Urothelium cell line (cell line): Measurements from ENCODE around the gene RERE.
A peak's percentile ranks its signal among the peaks of the same experiment; 100 is the strongest.
"Not testable (repeated sequence)": the region's sequence is repeated elsewhere in the genome, so short reads cannot be mapped to it uniquely, and the experiment has no call there.

Source experiments
- DNase-seq: peaks from one replicate; pipeline ENCODE4 v3.0.0; 2011; ENCODE audit warnings: low spot score, mixed read lengths
- FAIRE-seq: peaks from 2 replicates; lab custom pipeline; 2011; peaks lifted over from hg19 to GRCh38; lab: Jason Lieb, UNC

Gene RERE

DNA sequence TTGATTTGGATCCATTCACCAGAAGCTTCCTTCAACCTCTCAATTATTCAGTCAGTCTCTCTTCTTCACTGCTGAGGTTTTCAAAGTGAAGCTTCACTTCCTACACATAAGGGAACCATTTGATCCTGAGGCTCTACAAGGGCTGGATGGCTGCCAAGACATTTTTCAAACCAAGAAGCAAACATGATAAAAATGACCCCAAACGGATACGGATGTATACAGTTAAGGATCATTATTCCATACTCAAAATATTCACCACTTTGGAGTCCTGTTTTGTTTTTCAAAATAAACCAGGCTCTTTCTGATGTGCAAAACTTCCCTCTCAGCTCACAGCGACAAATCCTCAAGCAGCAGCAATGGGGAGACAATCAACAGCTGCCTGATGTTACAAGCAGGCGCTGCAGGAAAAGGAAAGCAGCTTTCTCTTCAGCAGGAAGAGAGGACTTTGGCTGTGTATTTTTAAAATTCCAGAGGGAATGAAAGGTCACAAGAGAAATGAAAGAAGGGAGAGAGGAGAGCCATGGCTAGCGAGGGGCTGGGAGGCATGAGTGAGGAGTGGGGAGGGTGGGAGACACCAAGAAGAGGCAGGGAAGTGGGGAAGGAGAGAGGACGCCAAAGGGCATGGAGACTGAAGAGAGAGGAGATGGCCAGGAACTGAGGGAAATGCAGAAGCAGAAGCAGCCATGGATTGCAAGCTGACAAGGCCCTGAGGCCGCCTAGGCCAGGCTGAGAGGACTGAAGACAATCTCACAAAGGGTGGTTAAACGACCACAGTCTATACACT is 354.1 kb downstream of the RERE start:
- no peak for DNase-seq
- no peak for FAIRE-seq

DNA sequence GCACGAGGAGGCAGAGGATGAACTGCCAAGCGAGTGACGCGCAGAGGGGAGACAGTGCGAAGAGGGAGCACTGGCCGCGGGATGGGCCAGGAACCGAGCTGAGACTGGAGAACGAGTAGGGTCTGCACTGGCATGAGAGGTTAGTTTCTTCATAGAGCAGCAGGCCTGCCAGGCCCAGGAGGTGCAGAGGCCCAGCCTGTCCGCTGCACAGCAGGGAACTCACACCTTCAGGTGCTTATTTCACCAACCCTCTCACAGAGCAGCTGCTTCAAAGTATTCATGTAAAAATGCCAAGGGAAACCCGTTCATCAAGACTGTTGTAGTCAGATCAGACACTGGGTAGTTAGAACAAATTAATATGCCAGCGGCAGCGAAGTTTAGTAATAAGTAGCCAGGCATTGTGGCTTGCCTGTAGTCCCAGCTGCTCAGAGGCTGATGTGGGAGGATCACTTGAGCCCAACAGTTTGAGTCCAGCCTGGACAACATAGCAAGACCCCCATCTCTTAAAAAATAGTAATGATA is 355.0 kb downstream of the RERE start:
- FAIRE-seq (no peak), DNase-seq (no peak)

GRCh38 chr1:8461351-8462110 is 355.9 kb downstream of the RERE start:
- DNase-seq (no peak), FAIRE-seq (no peak)

DNA sequence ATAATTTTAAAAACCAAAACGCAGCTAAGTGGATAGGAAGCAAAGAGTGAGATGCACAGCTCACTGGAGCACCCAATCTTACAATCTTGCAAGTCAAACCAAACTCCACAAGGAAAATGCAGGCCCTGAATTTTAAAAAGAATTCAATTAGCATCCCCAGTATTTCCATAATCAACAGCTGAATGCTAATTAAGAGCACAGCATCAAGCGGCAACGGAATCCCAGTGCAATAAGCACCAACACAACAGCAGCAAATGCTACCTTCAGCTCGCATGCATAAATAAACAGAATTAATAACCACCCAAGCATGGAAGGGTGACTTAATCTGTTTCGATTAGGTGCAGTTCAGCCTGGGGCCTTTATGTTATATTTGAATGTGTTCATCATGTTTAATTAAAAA is 356.7 kb downstream of the RERE start:
- FAIRE-seq (no peak), DNase-seq (no peak)

GRCh38 chr1:8460132-8460544 is 357.3 kb downstream of the RERE start:
- DNase-seq, result no peak
- no peak for FAIRE-seq

GRCh38 chr1:8458607-8459006 is 358.8 kb downstream of the RERE start:
- DNase-seq (no peak), FAIRE-seq (no peak)

- DNase-seq (no peak), FAIRE-seq (no peak)
Observed at GRCh38 chr1:8457760-8458381, 359.6 kb downstream of the RERE start.

DNA sequence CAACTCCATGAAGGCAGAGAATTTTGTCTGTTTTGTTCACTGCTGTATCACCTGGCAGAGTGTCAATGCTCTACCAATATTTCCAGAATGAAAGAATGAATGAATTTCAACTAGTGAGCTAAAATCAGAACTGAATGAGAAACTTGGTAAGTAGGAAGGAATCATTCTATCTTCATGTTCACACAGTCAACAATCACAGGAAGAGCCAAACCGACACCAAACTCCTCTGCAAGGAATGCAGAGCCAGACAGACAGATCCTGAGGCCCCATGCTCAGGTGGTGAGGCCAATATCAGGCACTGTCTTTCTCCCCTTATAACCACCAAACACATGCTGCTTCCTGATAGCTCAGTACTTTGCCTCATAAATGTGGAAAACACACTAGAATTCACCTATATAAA is 360.4 kb downstream of the RERE start:
- no peak for DNase-seq
- no peak for FAIRE-seq

DNA sequence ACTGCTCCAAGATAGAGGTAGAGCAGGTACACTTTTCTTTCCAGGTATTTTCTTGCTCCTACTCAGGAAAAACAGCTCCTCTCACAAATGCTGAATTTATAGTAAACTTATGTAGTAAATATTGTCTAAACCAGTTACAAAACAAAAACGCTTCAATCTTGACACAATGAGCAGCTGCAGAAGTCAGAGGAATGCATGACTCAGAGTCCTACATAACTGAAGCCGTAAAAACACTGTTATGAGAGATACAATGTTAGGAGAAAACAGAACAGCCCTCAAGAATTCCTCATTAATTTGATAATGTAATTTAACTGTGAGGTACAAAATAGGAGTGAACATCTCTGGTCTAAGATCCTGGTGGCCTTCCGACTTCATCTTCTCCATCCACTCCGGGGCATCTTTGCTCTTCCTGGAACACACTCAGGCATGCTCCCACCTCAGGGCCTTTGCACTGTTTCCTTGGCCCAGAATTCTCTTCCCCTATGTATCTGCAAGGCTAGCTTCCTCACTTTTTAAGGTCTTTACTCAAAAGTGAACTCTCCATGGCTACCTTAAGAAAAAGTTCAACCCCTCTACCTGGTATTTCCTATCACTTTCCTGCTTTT is 361.0 kb downstream of the RERE start:
- DNase-seq, result peak; percentile 21
- no peak for FAIRE-seq

GRCh38 chr1:8455700-8456307 is 361.6 kb downstream of the RERE start:
- DNase-seq (no peak), FAIRE-seq (no peak)

DNA sequence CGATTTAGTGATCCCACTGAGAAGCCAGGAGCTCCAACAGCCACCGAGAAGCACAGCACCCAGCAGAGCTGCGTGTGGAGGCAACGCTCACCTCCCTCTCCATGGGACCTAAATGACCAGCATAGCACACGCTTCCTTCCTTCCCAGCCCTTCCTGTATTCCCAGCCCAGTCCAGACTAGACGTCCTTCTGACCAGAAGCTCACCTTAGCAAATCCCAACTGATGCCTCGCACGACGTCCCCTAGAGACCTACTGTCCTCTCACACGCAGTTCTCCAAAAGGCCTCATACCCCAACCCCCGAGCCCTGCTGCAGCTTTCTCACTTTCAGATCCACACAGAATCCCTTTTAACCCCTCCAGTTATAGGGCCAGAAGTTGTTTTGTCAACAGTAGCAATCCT is 367.1 kb downstream of the RERE start:
- DNase-seq (no peak), FAIRE-seq (no peak)

GRCh38 chr1:8448911-8449661 is 368.4 kb downstream of the RERE start:
- FAIRE-seq, result no peak
- DNase-seq, result no peak

DNA sequence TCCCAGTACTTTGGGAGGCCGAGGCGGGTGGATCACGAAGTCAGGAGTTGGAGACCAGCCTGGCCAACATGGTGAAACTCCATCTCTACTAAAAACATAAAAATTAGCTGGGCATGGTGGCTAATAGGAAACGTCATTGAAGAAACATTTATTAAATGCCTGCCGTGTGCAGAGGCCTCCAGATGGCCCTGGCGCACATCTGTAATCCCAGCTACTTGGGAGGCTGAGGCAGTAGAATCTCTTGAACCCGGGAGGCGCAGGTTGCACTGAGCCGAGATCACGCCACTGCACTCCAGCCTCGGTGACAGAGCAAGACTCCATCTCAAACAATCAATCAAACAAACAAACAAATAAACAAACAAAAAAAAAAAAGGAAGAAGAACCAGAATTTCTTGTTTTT is 368.9 kb downstream of the RERE start:
- FAIRE-seq, DNase-seq: not testable (repeated sequence)

- no peak for FAIRE-seq
Observed at GRCh38 chr1:8447616-8448150, 369.8 kb downstream of the RERE start.

DNA sequence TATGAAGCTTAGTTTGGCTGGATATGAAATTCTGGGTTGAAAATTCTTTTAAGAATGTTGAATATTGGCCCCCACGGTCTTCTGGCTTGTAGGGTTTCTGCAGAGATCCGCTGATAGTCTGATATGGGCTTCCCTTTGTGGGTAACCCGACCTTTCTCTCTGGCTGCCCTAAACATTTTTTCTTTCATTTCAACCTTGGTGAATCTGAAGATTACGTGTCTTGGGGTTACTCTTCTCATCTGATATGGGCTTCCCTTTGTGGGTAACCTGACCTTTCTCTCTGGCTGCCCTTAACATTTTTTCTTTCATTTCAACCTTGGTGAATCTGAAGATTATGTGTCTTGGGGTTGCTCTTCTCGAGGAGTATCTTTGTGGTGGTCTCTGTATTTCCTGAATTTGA is 371.3 kb downstream of the RERE start:
- FAIRE-seq, result not testable (repeated sequence)

More at GRCh38 chr1:8447616-8448150, 369.8 kb downstream of the RERE start:
- DNase-seq, result no peak

GRCh38 chr1:8443558-8444194 is 373.8 kb downstream of the RERE start:
- DNase-seq, result no peak
- no peak for FAIRE-seq

More for the DNA sequence above, 371.3 kb downstream of the RERE start:
- not testable (repeated sequence) for DNase-seq

DNA sequence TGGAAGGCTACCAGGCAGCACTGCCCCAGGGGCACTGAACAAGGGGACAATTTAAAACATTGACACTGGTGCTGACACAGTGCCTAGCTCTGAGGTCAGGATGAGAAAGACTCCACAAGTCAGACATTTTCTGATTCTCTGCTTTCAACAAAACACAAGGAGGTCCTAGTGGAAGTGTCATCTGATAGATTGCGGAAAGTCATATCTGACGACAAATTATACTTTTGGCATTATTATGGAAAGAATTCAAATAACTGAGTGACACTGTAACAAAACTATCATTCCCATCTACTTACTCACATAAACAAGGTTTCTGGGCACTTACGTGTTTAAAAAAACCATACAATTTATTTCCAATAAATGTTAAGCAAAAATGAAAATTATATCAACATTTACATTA is 376.0 kb downstream of the RERE start:
- FAIRE-seq (no peak), DNase-seq (no peak)

DNA sequence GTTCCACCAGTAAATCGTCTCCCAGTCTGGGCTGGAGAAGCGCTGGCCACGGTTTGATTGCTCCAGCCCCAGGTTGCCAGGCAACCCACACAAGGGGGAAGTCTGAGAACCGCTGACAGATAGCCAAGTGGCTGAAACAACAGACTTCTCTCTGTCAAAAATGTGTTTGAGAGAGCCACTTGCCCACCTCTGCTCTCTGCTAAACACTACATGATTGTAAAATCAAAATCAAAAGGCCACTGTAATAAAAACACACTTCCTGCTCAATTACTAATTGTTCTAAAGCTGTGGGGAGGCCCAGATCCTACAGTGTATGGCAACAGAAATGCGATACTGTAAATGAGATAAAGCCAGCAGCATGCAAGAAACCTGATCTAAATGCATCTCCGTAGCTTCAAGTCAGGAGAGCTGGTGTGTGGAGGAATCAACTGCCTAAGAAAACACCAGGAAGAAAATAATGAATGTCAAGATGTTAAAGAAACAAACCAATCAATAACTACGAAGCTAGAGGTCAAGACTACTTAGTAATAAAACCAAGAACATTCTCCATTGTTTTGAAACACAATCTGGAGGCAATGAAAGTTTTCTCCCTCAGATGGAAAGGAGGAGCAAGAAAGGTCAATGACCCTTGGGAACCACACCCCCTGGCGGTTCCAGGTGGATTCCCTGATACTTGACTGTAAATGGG is 378.3 kb downstream of the RERE start:
- DNase-seq (no peak), FAIRE-seq (no peak)

GRCh38 chr1:8438489-8438888 is 379.0 kb downstream of the RERE start:
- DNase-seq (no peak), FAIRE-seq (no peak)
